Kidney tubule cell (primary cell): ENCODE results near the gene DYNLT1.
A peak's percentile ranks its signal among the peaks of the same experiment; 100 is the strongest.
"Not testable (repeated sequence)": the region's sequence is repeated elsewhere in the genome, so short reads cannot be mapped to it uniquely, and the experiment has no call there.

Source experiments
- DNase-seq: peaks from one replicate; pipeline ENCODE4 v3.0.0-alpha.2; 2018; ENCODE audit warnings: low spot score

The DYNLT1 gene

GRCh38 chr6:158621694-158622544 lies 22.6 kb downstream of the DYNLT1 start:
- DNase-seq = no peak

GRCh38 chr6:158620963-158621693 lies 23.4 kb downstream of the DYNLT1 start:
- DNase-seq = no peak

GRCh38 chr6:158619922-158620801 lies 24.4 kb downstream of the DYNLT1 start:
- DNase-seq = no peak

- DNase-seq = not testable (repeated sequence)
Observed at GRCh38 chr6:158618289-158618688, 26.3 kb downstream of the DYNLT1 start.

GRCh38 chr6:158614606-158615005 lies 29.9 kb downstream of the DYNLT1 start:
- DNase-seq = not testable (repeated sequence)

GRCh38 chr6:158611541-158612370 lies 32.8 kb downstream of the DYNLT1 start:
- peak; percentile 66 for DNase-seq

- no peak for DNase-seq
Observed at GRCh38 chr6:158611039-158611438, 33.5 kb downstream of the DYNLT1 start.

- no peak for DNase-seq
Observed at GRCh38 chr6:158610319-158610968, 34.1 kb downstream of the DYNLT1 start.

GRCh38 chr6:158609455-158610155 lies 34.9 kb downstream of the DYNLT1 start:
- DNase-seq = no peak

GRCh38 chr6:158608221-158608620 lies 36.3 kb downstream of the DYNLT1 start:
- DNase-seq = no peak

GRCh38 chr6:158607411-158608170 lies 37.0 kb downstream of the DYNLT1 start:
- no peak for DNase-seq

GRCh38 chr6:158606935-158607334 lies 37.6 kb downstream of the DYNLT1 start:
- no peak for DNase-seq

- DNase-seq = not testable (repeated sequence)
Observed at GRCh38 chr6:158606011-158606410, 38.5 kb downstream of the DYNLT1 start.

GRCh38 chr6:158605266-158605878 lies 39.2 kb downstream of the DYNLT1 start:
- peak; percentile 80 for DNase-seq

GRCh38 chr6:158604048-158604406 lies 40.5 kb downstream of the DYNLT1 start:
- no peak for DNase-seq

- no peak for DNase-seq
Observed at GRCh38 chr6:158603261-158604047, 41.1 kb downstream of the DYNLT1 start.

GRCh38 chr6:158599635-158600034 lies 44.9 kb downstream of the DYNLT1 start:
- no peak for DNase-seq

GRCh38 chr6:158597565-158597964 lies 47.0 kb downstream of the DYNLT1 start:
- DNase-seq = no peak
